ENCODE data around the gene ATG13.
"Not testable (repeated sequence)": the region's sequence is repeated elsewhere in the genome, so short reads cannot be mapped to it uniquely, and the experiment has no call there.

The ATG13 gene

GRCh38 chr11:46649180-46649738 lies 31.9 kb downstream of the ATG13 start:
- no peak for DNase-seq

GRCh38 chr11:46655631-46656030 lies 38.3 kb downstream of the ATG13 start:
- DNase-seq, result no peak

- no peak for DNase-seq
Measured at GRCh38 chr11:46657186-46657585, 39.8 kb downstream of the ATG13 start.

GRCh38 chr11:46658259-46658658 lies 40.9 kb downstream of the ATG13 start:
- no peak for DNase-seq

GRCh38 chr11:46659908-46660307 lies 42.6 kb downstream of the ATG13 start:
- DNase-seq, result no peak

- DNase-seq, result no peak
Measured at GRCh38 chr11:46661836-46662235, 44.5 kb downstream of the ATG13 start.

- DNase-seq, result no peak
Measured at GRCh38 chr11:46662366-46662765, 45.0 kb downstream of the ATG13 start.

GRCh38 chr11:46663277-46663940 lies 46.1 kb downstream of the ATG13 start:
- DNase-seq, result no peak

GRCh38 chr11:46664612-46665011 lies 47.3 kb downstream of the ATG13 start:
- DNase-seq, result no peak

GRCh38 chr11:46665356-46665755 lies 48.0 kb downstream of the ATG13 start:
- no peak for DNase-seq

GRCh38 chr11:46666516-46666915 lies 49.2 kb downstream of the ATG13 start:
- DNase-seq, result no peak

GRCh38 chr11:46667043-46667481 lies 49.7 kb downstream of the ATG13 start:
- DNase-seq, result no peak

- no peak for DNase-seq
Measured at GRCh38 chr11:46668480-46669085, 51.2 kb downstream of the ATG13 start.

GRCh38 chr11:46669711-46670139 lies 52.4 kb downstream of the ATG13 start:
- no peak for DNase-seq

GRCh38 chr11:46670521-46670920 lies 53.2 kb downstream of the ATG13 start:
- not testable (repeated sequence) for DNase-seq

GRCh38 chr11:46671958-46672315 lies 54.6 kb downstream of the ATG13 start:
- no peak for DNase-seq

- no peak for DNase-seq
Measured at GRCh38 chr11:46672381-46672839, 55.1 kb downstream of the ATG13 start.

GRCh38 chr11:46673713-46674462 lies 56.5 kb downstream of the ATG13 start:
- DNase-seq, result no peak

GRCh38 chr11:46674463-46675287 lies 57.3 kb downstream of the ATG13 start:
- DNase-seq, result no peak

GRCh38 chr11:46675288-46675851 lies 58.0 kb downstream of the ATG13 start:
- DNase-seq, result no peak

- DNase-seq, result no peak
Measured at GRCh38 chr11:46675949-46676348, 58.6 kb downstream of the ATG13 start.

GRCh38 chr11:46676436-46677158 lies 59.2 kb downstream of the ATG13 start:
- no peak for DNase-seq
